IMR-90 (cell line): ENCODE results near the gene NAV1.

Source experiments
- CHD1 ChIP-seq: IDR thresholded peaks from 2 replicates; pipeline ENCODE4 v1.6.1; 2012; ENCODE audit warnings: low read depth, low read length, improper control_type of control experiment
- CTCF ChIP-seq: conservative IDR thresholded peaks from 2 replicates; pipeline ENCODE4 v1.5.1; 2012; ENCODE audit warnings: mild to moderate bottlenecking, low read depth, low read length, improper control_type of control experiment
- ELK1 ChIP-seq: fragments of 150-350 bp; IDR thresholded peaks from 2 replicates; pipeline ENCODE4 v1.6.1; 2016; ENCODE audit warnings: low read depth, mild to moderate bottlenecking, low read length, moderate library complexity, borderline replicate concordance
- POLR2A ChIP-seq: IDR thresholded peaks from 2 replicates; pipeline ENCODE4 v1.6.1; 2012; ENCODE audit warnings: mild to moderate bottlenecking, low read depth, low read length
- RFX5 ChIP-seq: IDR thresholded peaks from 2 replicates; pipeline ENCODE4 v1.8.0; 2012; ENCODE audit warnings: low read depth, mild to moderate bottlenecking, low read length, moderate library complexity

- TF ChIP-seq POLR2A (no peak), CTCF (no peak), CHD1 (no peak), ELK1 (no peak), RFX5 (no peak)
Observed at GRCh38 chr1:201570181-201570885, 31.4 kb downstream of the NAV1 start.
